WTC11 (cell line): Measurements from ENCODE around the gene CHST15.

ENCODE experiments used
- ATF1 ChIP-seq: sonication (generic); formaldehyde crosslinking; IDR thresholded peaks from 2 replicates; pipeline ENCODE4 v1.8.1; 2023; ENCODE audit warnings: mild to moderate bottlenecking, moderate library complexity, missing genetic modification reagents
- CREB1 ChIP-seq: sonication (generic); formaldehyde crosslinking; IDR thresholded peaks from 2 replicates; pipeline ENCODE4 v1.8.0; 2023; ENCODE audit warnings: mild to moderate bottlenecking, missing genetic modification reagents
- JUN ChIP-seq: sonication (generic); formaldehyde crosslinking; IDR thresholded peaks from 2 replicates; pipeline ENCODE4 v1.8.0; 2023; ENCODE audit warnings: mild to moderate bottlenecking, missing genetic modification reagents
- KAT7 ChIP-seq: sonication (generic); formaldehyde crosslinking; IDR thresholded peaks from 2 replicates; pipeline ENCODE4 v1.8.1; 2023; ENCODE audit warnings: missing genetic modification reagents, mild to moderate bottlenecking, borderline replicate concordance
- NFYB ChIP-seq: sonication (generic); formaldehyde crosslinking; conservative IDR thresholded peaks from 2 replicates; pipeline ENCODE4 v1.8.0; 2022; ENCODE audit warnings: low read depth, missing genetic modification reagents
- NR2C2 ChIP-seq: sonication (generic); formaldehyde crosslinking; IDR thresholded peaks from 2 replicates; pipeline ENCODE4 v1.8.0; 2022; ENCODE audit warnings: mild to moderate bottlenecking, missing genetic modification reagents
- TEAD4 ChIP-seq: sonication (generic); formaldehyde crosslinking; IDR thresholded peaks from 2 replicates; pipeline ENCODE4 v1.8.0; 2022; ENCODE audit warnings: mild to moderate bottlenecking, missing genetic modification reagents
- ZNF138 ChIP-seq: sonication (generic); formaldehyde crosslinking; conservative IDR thresholded peaks from 2 replicates; pipeline ENCODE4 v1.8.1; 2022; ENCODE audit warnings: mild to moderate bottlenecking, moderate library complexity, missing genetic modification reagents
- ZNF232 ChIP-seq: sonication (generic); formaldehyde crosslinking; IDR thresholded peaks from 2 replicates; pipeline ENCODE4 v1.8.0; 2022; ENCODE audit warnings: mild to moderate bottlenecking, missing genetic modification reagents
- TF ChIP-seq, protein P1 (sequence below): fragments of 200-600 bp; IDR thresholded peaks from 2 replicates; pipeline ENCODE4 v1.8.0; 2022; ENCODE audit warnings: antibody characterized with exemption
- TF ChIP-seq, protein P2 (sequence below): sonication (generic); formaldehyde crosslinking; conservative IDR thresholded peaks from 2 replicates; pipeline ENCODE4 v1.8.1; 2022; ENCODE audit warnings: mild to moderate bottlenecking, missing genetic modification reagents

DNA sequence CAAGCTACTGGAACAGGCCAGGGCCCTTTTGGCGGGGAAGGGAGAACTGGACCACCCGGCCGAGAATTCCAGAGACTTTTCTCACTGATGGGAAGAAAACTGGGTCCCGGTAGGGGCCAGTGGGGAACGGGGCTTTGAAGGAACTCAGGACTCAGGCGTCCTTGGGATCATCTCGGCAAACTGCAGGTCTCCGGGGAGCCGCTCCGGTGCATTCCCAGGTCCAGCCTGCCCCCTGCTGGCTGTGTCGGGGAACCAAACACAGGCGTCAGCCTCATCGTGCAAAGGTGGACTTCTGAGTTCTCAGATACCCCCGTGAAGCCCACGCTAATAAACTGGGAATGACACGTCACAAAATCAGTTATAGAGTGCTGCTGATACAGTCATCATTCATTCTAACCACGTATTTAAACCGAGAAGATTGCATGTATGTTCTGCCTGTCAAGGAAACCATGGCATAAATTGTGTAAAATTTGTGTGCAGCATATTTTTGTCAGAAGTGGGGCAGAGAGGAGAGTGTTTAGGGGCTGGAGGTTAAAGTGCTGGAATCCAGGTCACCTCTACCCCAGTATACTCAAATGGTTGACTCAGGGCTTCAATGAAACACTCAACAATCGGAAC is 125.7 kb downstream of the CHST15 start:
- TF ChIP-seq, protein P1, sequence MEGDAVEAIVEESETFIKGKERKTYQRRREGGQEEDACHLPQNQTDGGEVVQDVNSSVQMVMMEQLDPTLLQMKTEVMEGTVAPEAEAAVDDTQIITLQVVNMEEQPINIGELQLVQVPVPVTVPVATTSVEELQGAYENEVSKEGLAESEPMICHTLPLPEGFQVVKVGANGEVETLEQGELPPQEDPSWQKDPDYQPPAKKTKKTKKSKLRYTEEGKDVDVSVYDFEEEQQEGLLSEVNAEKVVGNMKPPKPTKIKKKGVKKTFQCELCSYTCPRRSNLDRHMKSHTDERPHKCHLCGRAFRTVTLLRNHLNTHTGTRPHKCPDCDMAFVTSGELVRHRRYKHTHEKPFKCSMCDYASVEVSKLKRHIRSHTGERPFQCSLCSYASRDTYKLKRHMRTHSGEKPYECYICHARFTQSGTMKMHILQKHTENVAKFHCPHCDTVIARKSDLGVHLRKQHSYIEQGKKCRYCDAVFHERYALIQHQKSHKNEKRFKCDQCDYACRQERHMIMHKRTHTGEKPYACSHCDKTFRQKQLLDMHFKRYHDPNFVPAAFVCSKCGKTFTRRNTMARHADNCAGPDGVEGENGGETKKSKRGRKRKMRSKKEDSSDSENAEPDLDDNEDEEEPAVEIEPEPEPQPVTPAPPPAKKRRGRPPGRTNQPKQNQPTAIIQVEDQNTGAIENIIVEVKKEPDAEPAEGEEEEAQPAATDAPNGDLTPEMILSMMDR: peak; percentile 89
- TF ChIP-seq NFYB (CRISPR knock-in tag) (no peak), ZNF232 (CRISPR knock-in tag) (no peak), JUN (no peak), CREB1 (CRISPR knock-in tag) (no peak), TEAD4 (no peak), KAT7 (no peak), ATF1 (CRISPR knock-in tag) (no peak), ZNF138 (CRISPR knock-in tag) (0 out of 2 replicates have a peak, but pooled peaks have one; percentile 65), NR2C2 (CRISPR knock-in tag) (no peak)
- TF ChIP-seq, protein P2, sequence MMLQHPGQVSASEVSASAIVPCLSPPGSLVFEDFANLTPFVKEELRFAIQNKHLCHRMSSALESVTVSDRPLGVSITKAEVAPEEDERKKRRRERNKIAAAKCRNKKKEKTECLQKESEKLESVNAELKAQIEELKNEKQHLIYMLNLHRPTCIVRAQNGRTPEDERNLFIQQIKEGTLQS (CRISPR knock-in tag): no peak
